Ovary (tissue), 3 donors: ENCODE measurements around the gene TJP1.
"Not testable (repeated sequence)": the region's sequence is repeated elsewhere in the genome, so short reads cannot be mapped to it uniquely, and the experiment has no call there.

Experiments
- CTCF ChIP-seq, 3 donors: fragments of 450-650 bp in 2 of 3; fragments of 200-600 bp in 1 of 3; IDR thresholded peaks; one replicate each; pipeline versions ENCODE4 v1.5.1 to v1.8.0; 2016 to 2022; ENCODE audit warnings: antibody characterized with exemption in 3 of 3, mild to moderate bottlenecking in 1 of 3
- POLR2A ChIP-seq: fragments of 450-650 bp; IDR thresholded peaks from one replicate; pipeline ENCODE4 v1.6.1; 2017; ENCODE audit warnings: antibody characterized with exemption, mild to moderate bottlenecking, moderate library complexity
- donor health status: DM: no; HTN: no; CAD: no.

GRCh38 chr15:29696506-29696905 is 125.8 kb downstream of the TJP1 start:
- not testable (repeated sequence) for TF ChIP-seq CTCF (IDR thresholded peaks at IDR 0.05); POLR2A
